ENCODE results near the gene KIF1B. TPM values are rescaled to one million over a fixed set of nuclear protein-coding genes. Genes with fewer than 3 reads are reported as not detected.

Gene KIF1B
- total RNA-seq, 1 experiment from 2014 or later, result 28.1 TPM

DNA sequence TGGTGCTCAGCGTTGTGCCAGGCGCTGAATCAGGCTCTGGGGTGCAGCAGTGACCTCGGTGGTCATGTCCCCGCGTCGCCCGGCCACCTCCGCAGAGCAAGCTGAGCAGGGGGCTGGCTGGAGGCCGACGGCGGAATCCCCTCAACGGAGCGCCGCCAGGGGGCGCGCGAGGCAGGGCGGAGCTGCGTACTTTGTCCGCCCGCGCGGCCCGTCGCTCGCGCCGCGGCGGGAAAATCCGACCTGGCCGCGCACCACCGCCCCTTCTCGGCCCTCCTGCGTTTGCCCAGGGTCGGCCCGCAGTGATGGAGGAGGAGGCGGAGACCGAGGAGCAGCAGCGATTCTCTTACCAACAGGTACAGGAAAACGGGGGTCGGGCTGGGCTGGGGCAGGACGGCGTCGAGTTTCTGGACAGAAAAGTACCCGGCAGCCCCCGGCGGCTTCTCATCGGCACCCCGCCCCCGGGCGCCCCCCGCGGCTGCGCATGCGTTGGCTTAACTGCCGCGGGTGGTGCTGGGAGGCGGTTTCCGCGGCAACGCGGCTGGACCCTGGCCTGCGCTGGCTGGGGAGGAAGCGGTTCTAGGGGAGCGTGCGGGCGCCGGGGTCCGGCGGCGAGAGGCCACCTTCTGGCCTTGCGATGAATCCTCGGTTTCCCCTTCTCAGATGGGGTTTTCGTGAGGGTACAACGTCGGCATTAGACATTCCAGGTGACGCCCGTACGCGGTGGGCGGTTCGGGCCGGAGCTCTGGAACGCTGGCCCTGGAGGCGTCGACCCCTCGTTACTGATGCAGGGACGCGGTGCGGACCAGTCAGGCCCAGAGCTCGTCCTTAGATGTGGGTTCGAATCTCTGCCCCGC lies 220.1 kb downstream of the KIF1B start, which contains the start of gene CENPS (continued):
- TF ChIP-seq, protein P1, sequence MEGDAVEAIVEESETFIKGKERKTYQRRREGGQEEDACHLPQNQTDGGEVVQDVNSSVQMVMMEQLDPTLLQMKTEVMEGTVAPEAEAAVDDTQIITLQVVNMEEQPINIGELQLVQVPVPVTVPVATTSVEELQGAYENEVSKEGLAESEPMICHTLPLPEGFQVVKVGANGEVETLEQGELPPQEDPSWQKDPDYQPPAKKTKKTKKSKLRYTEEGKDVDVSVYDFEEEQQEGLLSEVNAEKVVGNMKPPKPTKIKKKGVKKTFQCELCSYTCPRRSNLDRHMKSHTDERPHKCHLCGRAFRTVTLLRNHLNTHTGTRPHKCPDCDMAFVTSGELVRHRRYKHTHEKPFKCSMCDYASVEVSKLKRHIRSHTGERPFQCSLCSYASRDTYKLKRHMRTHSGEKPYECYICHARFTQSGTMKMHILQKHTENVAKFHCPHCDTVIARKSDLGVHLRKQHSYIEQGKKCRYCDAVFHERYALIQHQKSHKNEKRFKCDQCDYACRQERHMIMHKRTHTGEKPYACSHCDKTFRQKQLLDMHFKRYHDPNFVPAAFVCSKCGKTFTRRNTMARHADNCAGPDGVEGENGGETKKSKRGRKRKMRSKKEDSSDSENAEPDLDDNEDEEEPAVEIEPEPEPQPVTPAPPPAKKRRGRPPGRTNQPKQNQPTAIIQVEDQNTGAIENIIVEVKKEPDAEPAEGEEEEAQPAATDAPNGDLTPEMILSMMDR (IDR thresholded peaks at IDR 0.05 in 2 of 3, conservative IDR thresholded peaks at IDR 0.05 in 1 of 3; ENCODE audit: borderline replicate concordance in 1 of 3, insufficient read depth in 1 of 3, low read depth in 2 of 3, low read length in 2 of 3), result peak; percentile 76 to 86 (median 84)
- TF ChIP-seq POLR2AphosphoS5 (IDR thresholded peaks at IDR 0.05; ENCODE audit: low read depth, low read length), result peak; percentile 88
- no peak for TF ChIP-seq FOSL1 (IDR thresholded peaks at IDR 0.05; ENCODE audit: low read depth)

MicroRNA genes within 50 kb of the gene (microRNA counts, 767-probe panel; counts per million panel counts)
- not detected for microRNA hsa-miR-1273d

Small RNAs within 50 kb of the gene (microRNA-seq; reads per million reads assigned to microRNA genes)
- not detected for gene MIR1273D (ENCODE audit: borderline number of aligned reads)

Other genes starting within 250 kb of the KIF1B start
- gene RBP7, start 213.3 kb upstream of the KIF1B start, total RNA-seq (2021; ENCODE audit: unreplicated experiment), result 45.6 TPM
- 44.7 TPM for gene UBE4B, start 177.6 kb upstream of the KIF1B start, total RNA-seq (2021; ENCODE audit: unreplicated experiment)
- gene PGD, start 188.5 kb downstream of the KIF1B start, total RNA-seq (2021; ENCODE audit: unreplicated experiment), result 144 TPM
- gene CENPS, start 219.9 kb downstream of the KIF1B start, total RNA-seq (2021; ENCODE audit: unreplicated experiment), result 21.9 TPM
- 0.84 TPM for gene CORT, start 239.5 kb downstream of the KIF1B start, total RNA-seq (2021; ENCODE audit: unreplicated experiment)

All from HCT116 (cell line).